Brain microvascular endothelial cell (primary cell): Measurements from ENCODE around the gene C1orf159.

Experiments
- DNase-seq: peaks from one replicate; pipeline ENCODE4 v3.0.0-alpha.2; 2020
- H3K27ac ChIP-seq: fragments of 250-450 bp; sonication (Bioruptor Pico); 2 replicates; pipeline ENCODE4 v1.5.1; 2020; ENCODE audit warnings: mild to moderate bottlenecking, moderate library complexity
- H3K27me3 ChIP-seq: fragments of 250-450 bp; sonication (Bioruptor Pico); replicated peaks from 2 replicates; pipeline ENCODE4 v1.5.1; 2020; ENCODE audit warnings: mild to moderate bottlenecking
- H3K36me3 ChIP-seq: fragments of 250-450 bp; sonication (Bioruptor Pico); replicated peaks from 2 replicates; pipeline ENCODE4 v1.5.1; 2020; ENCODE audit warnings: mild to moderate bottlenecking
- H3K4me3 ChIP-seq: 2 replicates; pipeline ENCODE4 v1.5.1; 2011; ENCODE audit warnings: low read depth, mild to moderate bottlenecking, control low read depth, low read length, moderate library complexity
- in situ Hi-C: cut with HindIII; loops from 2 replicates; pipeline ENCODE4 v1.10.0; 2017; ENCODE audit warnings: low sequenced_read_pairs, low pct_ligation_motif_present
- TF ChIP-seq, protein P1 (sequence below): IDR thresholded peaks from 2 replicates; pipeline ENCODE4 v1.5.1; 2011; ENCODE audit warnings: low read depth, mild to moderate bottlenecking, moderate library complexity, low read length, control low read depth, inconsistent platforms; ENCODE audit errors: missing control alignments

The C1orf159 gene

GRCh38 chr1:1050577-1051052 is 65.3 kb downstream of the C1orf159 start:
- DNase-seq: no peak
- in situ Hi-C loops: no loop called here
- Histone ChIP-seq H3K27me3 (no peaks in the 10 kb centered on the region), H3K36me3 (peaks cover 70% of the 10 kb centered on the region), H3K4me3 (no peak overlapping the region), H3K27ac (no peak overlapping the region)
- TF ChIP-seq, protein P1, sequence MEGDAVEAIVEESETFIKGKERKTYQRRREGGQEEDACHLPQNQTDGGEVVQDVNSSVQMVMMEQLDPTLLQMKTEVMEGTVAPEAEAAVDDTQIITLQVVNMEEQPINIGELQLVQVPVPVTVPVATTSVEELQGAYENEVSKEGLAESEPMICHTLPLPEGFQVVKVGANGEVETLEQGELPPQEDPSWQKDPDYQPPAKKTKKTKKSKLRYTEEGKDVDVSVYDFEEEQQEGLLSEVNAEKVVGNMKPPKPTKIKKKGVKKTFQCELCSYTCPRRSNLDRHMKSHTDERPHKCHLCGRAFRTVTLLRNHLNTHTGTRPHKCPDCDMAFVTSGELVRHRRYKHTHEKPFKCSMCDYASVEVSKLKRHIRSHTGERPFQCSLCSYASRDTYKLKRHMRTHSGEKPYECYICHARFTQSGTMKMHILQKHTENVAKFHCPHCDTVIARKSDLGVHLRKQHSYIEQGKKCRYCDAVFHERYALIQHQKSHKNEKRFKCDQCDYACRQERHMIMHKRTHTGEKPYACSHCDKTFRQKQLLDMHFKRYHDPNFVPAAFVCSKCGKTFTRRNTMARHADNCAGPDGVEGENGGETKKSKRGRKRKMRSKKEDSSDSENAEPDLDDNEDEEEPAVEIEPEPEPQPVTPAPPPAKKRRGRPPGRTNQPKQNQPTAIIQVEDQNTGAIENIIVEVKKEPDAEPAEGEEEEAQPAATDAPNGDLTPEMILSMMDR: no peak

DNA sequence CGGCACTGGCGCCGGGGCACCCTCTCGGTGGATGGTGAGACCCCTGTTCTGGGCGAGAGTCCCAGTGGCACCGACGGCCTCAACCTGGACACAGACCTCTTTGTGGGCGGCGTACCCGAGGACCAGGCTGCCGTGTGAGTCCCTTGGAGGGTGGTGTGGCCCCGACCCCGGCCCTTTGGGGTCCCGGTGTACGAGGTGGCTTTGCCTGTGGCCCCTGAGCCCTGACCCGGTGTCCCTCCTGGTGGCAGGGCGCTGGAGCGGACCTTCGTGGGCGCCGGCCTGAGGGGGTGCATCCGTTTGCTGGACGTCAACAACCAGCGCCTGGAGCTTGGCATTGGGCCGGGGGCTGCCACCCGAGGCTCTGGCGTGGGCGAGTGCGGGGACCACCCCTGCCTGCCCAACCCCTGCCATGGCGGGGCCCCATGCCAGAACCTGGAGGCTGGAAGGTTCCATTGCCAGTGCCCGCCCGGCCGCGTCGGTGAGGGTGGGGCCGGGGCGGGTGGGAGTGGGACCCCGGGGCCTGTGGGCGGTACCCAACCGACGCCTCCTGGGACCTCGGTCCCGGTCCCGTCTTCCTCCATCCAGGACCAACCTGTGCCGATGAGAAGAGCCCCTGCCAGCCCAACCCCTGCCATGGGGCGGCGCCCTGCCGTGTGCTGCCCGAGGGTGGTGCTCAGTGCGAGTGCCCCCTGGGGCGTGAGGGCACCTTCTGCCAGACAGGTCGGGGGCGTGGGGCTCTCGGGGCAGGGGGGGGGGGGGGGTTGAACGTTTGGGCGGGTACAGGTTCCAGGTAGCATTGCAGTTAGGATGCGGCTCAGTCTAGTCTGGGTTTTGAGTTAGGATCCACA is 66.3 kb downstream of the C1orf159 start:
- in situ Hi-C loops: no loop called here
- H3K27ac ChIP-seq: no peak overlapping the region
- no peak overlapping the region for H3K4me3 ChIP-seq
- peaks cover 69% of the 10 kb centered on the region for H3K36me3 ChIP-seq
- TF ChIP-seq, protein P1: no peak
- DNase-seq: no peak
- H3K27me3 ChIP-seq: no peaks in the 10 kb centered on the region

- DNase-seq: no peak
- TF ChIP-seq, protein P1: no peak
- in situ Hi-C loops: no loop called here
- Histone ChIP-seq H3K4me3 (no peak overlapping the region), H3K36me3 (peaks cover 68% of the 10 kb centered on the region), H3K27me3 (no peaks in the 10 kb centered on the region), H3K27ac (no peak overlapping the region)
Measured at GRCh38 chr1:1048765-1049164, 67.1 kb downstream of the C1orf159 start.

DNA sequence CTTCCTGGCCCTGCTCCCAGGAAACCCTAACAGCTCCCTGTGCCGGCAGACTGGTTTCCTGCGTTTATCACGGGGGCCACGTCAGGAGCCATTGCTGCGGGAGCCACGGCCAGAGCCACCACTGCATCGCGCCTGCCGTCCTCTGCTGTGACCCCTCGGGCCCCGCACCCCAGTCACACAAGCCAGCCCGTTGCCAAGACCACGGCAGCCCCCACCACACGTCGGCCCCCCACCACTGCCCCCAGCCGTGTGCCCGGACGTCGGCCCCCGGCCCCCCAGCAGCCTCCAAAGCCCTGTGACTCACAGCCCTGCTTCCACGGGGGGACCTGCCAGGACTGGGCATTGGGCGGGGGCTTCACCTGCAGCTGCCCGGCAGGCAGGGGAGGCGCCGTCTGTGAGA is 67.9 kb downstream of the C1orf159 start:
- Histone ChIP-seq H3K27me3 (no peaks in the 10 kb centered on the region), H3K36me3 (peaks cover 69% of the 10 kb centered on the region), H3K27ac (no peak overlapping the region), H3K4me3 (no peak overlapping the region)
- no peak for DNase-seq
- TF ChIP-seq, protein P1: no peak
- in situ Hi-C loops: no loop called here

DNA sequence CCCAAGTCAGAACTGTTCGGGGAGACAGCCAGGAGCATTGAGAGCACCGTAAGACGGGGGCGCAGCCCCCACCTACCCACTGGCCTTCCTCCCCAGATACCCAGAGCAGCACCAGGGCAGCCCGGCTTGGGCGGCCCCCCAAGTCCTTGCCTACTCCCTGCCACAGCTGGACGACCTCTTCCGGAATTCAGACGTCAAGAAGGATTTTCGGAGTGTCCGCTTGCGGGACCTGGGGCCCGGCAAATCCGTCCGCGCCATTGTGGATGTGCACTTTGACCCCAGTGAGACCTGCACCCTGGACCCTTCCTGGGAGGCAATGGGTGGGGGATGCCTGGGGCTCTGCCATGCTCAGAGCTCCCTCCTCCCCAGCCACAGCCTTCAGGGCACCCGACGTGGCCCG is 68.5 kb downstream of the C1orf159 start:
- in situ Hi-C loops: no loop called here
- peaks cover 69% of the 10 kb centered on the region for H3K36me3 ChIP-seq
- no peak overlapping the region for H3K4me3 ChIP-seq
- no peak overlapping the region for H3K27ac ChIP-seq
- H3K27me3 ChIP-seq: no peaks in the 10 kb centered on the region
- TF ChIP-seq, protein P1: no peak
- no peak for DNase-seq
